ENCODE results near the gene DRAXIN.

Gene DRAXIN

DNA sequence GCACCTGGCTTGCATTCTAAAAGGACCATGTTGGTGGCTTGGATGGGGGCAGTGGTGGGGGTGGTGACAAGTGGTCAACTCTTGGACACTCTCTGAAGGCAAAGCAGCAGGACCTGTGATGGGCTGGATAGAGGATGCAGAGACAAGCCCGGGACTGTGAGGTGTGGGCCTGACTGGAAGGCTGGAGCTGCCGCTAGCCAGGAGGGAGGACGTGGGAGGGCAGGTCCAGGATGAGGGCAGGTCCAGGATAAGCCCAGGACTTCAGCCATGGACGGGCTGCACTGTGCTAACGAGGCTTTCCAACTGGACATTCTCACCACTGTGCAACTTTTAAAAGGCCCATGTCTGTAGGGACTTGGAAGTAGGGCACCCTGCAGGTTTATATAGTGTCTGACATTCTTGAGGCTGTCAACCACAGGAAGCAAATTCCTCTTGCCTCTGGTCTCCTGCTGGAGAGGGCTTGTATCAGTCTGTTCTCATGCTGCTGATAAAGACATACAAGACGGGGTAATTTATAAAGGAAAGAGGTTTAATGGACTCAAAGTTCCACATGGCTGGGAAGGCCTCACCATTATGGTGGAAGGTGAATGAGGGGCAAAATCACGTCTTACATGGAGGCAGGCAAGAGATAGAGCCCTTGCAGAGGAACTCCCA lies 62.2 kb downstream of the DRAXIN start:
- no peak overlapping the region for H3K27ac Mint-ChIP-seq (ENCODE audit: low read depth)
- H3K36me3 Mint-ChIP-seq (ENCODE audit: insufficient read depth) = peaks cover 7% of the 10 kb centered on the region
- H3K9me3 Mint-ChIP-seq = no peaks in the 10 kb centered on the region
- H3K4me3 Mint-ChIP-seq = no peak overlapping the region
- H3K27me3 Mint-ChIP-seq = peaks cover 16% of the 10 kb centered on the region
- ATAC-seq (replicated peaks; ENCODE audit: extremely low read depth, poor library complexity, severe bottlenecking) (no peak), DNase-seq (ENCODE audit: low spot score in 2 of 2) (no peak)
- H3K4me1 Mint-ChIP-seq = peaks cover 25% of the 10 kb centered on the region

- no peaks in the 10 kb centered on the region for H3K9me3 Mint-ChIP-seq
- H3K36me3 Mint-ChIP-seq (ENCODE audit: insufficient read depth) = peaks cover 5% of the 10 kb centered on the region
- peak overlapping the region; percentile 39 for H3K27ac Mint-ChIP-seq (ENCODE audit: low read depth)
- no peak for DNase-seq (ENCODE audit: low spot score in 2 of 2)
- no peak for ATAC-seq (replicated peaks; ENCODE audit: extremely low read depth, poor library complexity, severe bottlenecking)
- H3K27me3 Mint-ChIP-seq = peaks cover 33% of the 10 kb centered on the region
- H3K4me3 Mint-ChIP-seq = no peak overlapping the region
- H3K4me1 Mint-ChIP-seq = peaks cover 16% of the 10 kb centered on the region
These were observed 65.5 kb downstream of the DRAXIN start for GRCh38 chr1:11757047-11757446.

DNA sequence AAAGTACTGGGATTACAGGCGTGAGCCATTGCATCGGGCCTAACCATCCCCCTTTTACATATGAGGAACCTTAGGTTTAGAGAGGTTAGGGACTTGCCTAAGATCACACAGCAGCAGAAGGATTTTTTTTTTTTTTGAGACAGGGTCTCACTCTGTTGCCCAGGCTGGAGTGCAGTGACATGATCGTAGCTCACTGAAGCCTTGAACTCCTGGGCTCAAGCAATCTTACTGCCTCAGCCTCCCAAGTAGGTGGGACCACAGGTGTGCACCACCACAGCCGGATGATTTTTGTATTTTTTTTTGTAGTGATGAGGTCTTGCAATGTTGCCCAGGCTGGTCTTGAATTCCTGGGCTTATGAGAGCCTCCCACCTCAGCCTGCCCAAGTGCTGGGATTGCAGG lies 68.3 kb downstream of the DRAXIN start:
- no peak for ATAC-seq (replicated peaks; ENCODE audit: extremely low read depth, poor library complexity, severe bottlenecking)
- DNase-seq (ENCODE audit: low spot score in 2 of 2) = no peak
- Mint-ChIP-seq H3K36me3 (ENCODE audit: insufficient read depth) (peaks cover 5% of the 10 kb centered on the region), H3K9me3 (no peaks in the 10 kb centered on the region), H3K27me3 (peaks cover 54% of the 10 kb centered on the region), H3K27ac (ENCODE audit: low read depth) (no peak overlapping the region), H3K4me1 (no peaks in the 10 kb centered on the region), H3K4me3 (peak overlapping the region; percentile 25)

GRCh38 chr1:11761285-11761684 lies 69.8 kb downstream of the DRAXIN start:
- H3K27me3 Mint-ChIP-seq = peaks cover 63% of the 10 kb centered on the region
- no peak overlapping the region for H3K27ac Mint-ChIP-seq (ENCODE audit: low read depth)
- H3K9me3 Mint-ChIP-seq = no peaks in the 10 kb centered on the region
- peaks cover 4% of the 10 kb centered on the region for H3K36me3 Mint-ChIP-seq (ENCODE audit: insufficient read depth)
- DNase-seq (ENCODE audit: low spot score in 2 of 2) (no peak), ATAC-seq (replicated peaks; ENCODE audit: extremely low read depth, poor library complexity, severe bottlenecking) (no peak)
- H3K4me1 Mint-ChIP-seq = no peaks in the 10 kb centered on the region
- no peak overlapping the region for H3K4me3 Mint-ChIP-seq

GRCh38 chr1:11761988-11762406 lies 70.5 kb downstream of the DRAXIN start, which contains the start of gene C1orf167:
TSS of gene C1orf167 (plus strand) at chr1:11762193. CDS start at chr1:11764401, 2,208 bp downstream.
- Mint-ChIP-seq H3K9me3 (no peaks in the 10 kb centered on the region), H3K27ac (ENCODE audit: low read depth) (no peak within 1 kb of the TSS), H3K4me1 (no peaks in the 10 kb centered on the region), H3K4me3 (no peak within 1 kb of the TSS), H3K27me3 (peaks cover 58% of the 10 kb centered on the region), H3K36me3 (ENCODE audit: insufficient read depth) (peaks cover 4% of the 10 kb centered on the region)
- DNase-seq (ENCODE audit: low spot score in 2 of 2) = no peak
- no peak for ATAC-seq (replicated peaks; ENCODE audit: extremely low read depth, poor library complexity, severe bottlenecking)

GRCh38 chr1:11764115-11764514 lies 72.6 kb downstream of the DRAXIN start:
- Mint-ChIP-seq H3K36me3 (ENCODE audit: insufficient read depth) (peaks cover 4% of the 10 kb centered on the region), H3K27me3 (peaks cover 47% of the 10 kb centered on the region), H3K4me3 (no peak overlapping the region), H3K9me3 (no peaks in the 10 kb centered on the region), H3K4me1 (no peaks in the 10 kb centered on the region), H3K27ac (ENCODE audit: low read depth) (no peak overlapping the region)
- ATAC-seq (replicated peaks; ENCODE audit: extremely low read depth, poor library complexity, severe bottlenecking) (no peak), DNase-seq (ENCODE audit: low spot score in 2 of 2) (no peak)

- no peak overlapping the region for H3K4me3 Mint-ChIP-seq
- no peak for DNase-seq (ENCODE audit: low spot score in 2 of 2)
- no peaks in the 10 kb centered on the region for H3K9me3 Mint-ChIP-seq
- H3K27me3 Mint-ChIP-seq = peaks cover 47% of the 10 kb centered on the region
- H3K36me3 Mint-ChIP-seq (ENCODE audit: insufficient read depth) = peaks cover 4% of the 10 kb centered on the region
- H3K4me1 Mint-ChIP-seq = no peaks in the 10 kb centered on the region
- ATAC-seq (replicated peaks; ENCODE audit: extremely low read depth, poor library complexity, severe bottlenecking) = no peak
- H3K27ac Mint-ChIP-seq (ENCODE audit: low read depth) = no peak overlapping the region
These were observed 73.0 kb downstream of the DRAXIN start for GRCh38 chr1:11764519-11764918.

DNA sequence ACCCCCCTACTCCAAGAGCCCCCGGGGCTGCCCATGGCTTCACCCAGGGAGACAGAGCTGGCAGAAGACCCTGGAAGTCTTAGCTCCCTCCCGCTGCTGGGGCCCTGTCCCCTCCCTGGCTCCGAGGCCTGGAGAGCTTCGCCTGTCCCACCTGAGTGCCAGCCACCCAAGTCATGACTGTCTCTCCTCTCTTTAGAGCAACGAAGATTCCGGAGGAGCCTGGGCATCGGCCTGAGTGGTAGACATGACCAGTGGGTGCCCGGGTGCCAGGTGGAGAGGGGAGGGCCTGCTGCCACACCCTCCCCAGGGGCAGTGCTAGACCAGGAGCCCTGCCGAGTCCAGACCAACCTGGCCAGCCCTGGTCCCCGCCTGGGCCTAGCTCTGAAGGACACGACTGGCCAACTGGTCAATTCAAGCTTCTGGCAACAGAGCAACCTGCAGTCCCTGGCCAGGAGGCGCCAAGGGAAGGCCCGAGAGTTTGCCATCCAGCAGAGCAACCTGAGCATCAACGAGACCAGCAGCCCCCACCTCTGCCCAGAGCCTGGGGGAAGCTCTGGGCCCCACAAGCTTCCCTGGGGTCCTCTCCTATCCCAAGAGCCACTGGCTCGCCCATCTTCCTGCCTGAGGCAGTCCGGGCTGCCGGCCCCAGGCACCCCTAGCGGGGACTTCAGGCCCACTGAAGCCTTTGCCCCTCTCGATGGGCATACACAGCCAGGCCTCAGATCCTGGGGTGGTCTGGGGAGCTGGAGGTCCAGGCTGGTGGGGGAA lies 74.3 kb downstream of the DRAXIN start:
- no peaks in the 10 kb centered on the region for H3K9me3 Mint-ChIP-seq
- H3K4me1 Mint-ChIP-seq = no peaks in the 10 kb centered on the region
- no peak overlapping the region for H3K27ac Mint-ChIP-seq (ENCODE audit: low read depth)
- H3K27me3 Mint-ChIP-seq = peaks cover 37% of the 10 kb centered on the region
- no peak for ATAC-seq (replicated peaks; ENCODE audit: extremely low read depth, poor library complexity, severe bottlenecking)
- no peak overlapping the region for H3K4me3 Mint-ChIP-seq
- peaks cover 2% of the 10 kb centered on the region for H3K36me3 Mint-ChIP-seq (ENCODE audit: insufficient read depth)
- DNase-seq (ENCODE audit: low spot score in 2 of 2) = no peak

DNA sequence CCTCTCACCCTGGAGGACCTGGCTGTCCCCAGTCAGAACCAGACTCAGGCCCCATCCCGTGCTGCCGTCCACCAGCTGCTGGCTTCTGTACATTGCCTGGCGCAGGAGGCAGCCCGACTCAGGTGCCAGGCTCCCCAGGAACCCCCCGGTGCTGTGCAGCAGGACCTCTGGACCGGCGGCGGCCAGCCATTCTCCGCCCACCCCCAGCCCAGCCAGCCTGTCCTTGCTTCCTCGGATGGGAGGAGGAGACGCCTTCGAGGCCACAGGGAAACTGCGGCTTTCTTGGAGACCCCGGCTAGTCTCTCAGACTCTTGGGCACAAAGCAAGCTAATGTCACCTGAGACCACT lies 74.9 kb downstream of the DRAXIN start:
- no peaks in the 10 kb centered on the region for H3K4me1 Mint-ChIP-seq
- no peak overlapping the region for H3K27ac Mint-ChIP-seq (ENCODE audit: low read depth)
- H3K27me3 Mint-ChIP-seq = peaks cover 31% of the 10 kb centered on the region
- H3K36me3 Mint-ChIP-seq (ENCODE audit: insufficient read depth) = peaks cover 2% of the 10 kb centered on the region
- H3K9me3 Mint-ChIP-seq = no peaks in the 10 kb centered on the region
- no peak overlapping the region for H3K4me3 Mint-ChIP-seq
- DNase-seq (ENCODE audit: low spot score in 2 of 2) (no peak), ATAC-seq (replicated peaks; ENCODE audit: extremely low read depth, poor library complexity, severe bottlenecking) (no peak)

DNA sequence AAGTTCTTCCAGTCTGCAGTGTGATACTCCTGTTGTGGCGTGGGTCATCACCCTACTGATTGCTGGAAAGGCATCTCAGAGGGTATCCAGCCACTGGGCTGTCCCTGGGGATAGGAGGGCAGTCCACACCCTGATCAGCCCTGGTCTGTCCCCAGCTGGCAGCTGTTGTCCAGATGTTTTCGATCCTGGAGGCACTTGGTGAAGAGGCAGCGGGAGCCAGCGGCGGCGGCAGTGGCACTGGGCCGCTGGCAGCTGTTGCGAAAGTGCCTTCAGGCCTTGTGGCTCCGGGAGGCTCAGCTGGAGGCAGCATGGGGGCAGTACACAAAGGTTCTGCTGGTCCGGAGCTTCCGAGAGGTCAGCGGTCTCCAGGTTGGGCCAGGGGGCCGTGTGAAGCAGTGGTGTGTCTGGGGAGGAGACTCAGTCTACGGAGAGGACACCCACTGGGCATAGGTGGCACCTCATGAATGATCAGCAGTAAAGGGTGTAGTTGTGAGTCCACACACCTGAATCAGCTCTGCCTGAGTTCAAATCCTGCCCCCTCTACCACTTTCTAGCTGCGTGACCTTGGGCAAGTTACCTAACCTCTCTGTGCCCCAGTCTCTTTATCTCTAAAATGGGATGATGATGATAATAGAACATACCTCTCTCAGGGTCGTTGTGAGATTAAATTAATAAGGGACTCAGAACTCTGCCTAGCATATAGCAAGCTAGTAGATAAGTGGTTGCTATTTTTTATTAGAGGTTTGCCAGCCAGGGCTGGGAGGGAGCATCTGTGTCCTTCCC lies 76.6 kb downstream of the DRAXIN start:
- no peak for ATAC-seq (replicated peaks; ENCODE audit: extremely low read depth, poor library complexity, severe bottlenecking)
- peaks cover 19% of the 10 kb centered on the region for H3K27me3 Mint-ChIP-seq
- no peak overlapping the region for H3K27ac Mint-ChIP-seq (ENCODE audit: low read depth)
- no peaks in the 10 kb centered on the region for H3K9me3 Mint-ChIP-seq
- H3K4me3 Mint-ChIP-seq = no peak overlapping the region
- DNase-seq (ENCODE audit: low spot score in 2 of 2) = no peak
- peaks cover 2% of the 10 kb centered on the region for H3K36me3 Mint-ChIP-seq (ENCODE audit: insufficient read depth)
- H3K4me1 Mint-ChIP-seq = no peaks in the 10 kb centered on the region

DNA sequence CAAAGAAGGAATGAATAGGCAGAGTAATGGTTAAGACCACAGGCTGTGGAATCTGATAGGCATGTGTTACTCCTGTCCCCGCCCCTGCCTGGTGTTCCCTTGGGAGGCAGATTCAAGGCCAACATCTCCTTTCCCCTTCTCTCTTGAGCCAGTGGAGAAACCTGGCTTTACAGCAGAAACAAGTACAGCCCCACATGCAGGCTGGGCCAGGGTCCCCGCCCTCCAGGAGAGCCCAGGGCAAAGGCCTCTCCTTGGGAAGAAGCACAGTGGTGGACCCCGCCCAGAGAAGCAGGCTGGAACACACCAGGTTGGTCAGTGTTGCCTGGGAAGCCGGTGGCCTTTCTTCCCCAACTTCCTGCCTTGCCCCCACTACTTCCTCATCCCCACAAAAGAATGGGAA lies 77.3 kb downstream of the DRAXIN start:
- DNase-seq (ENCODE audit: low spot score in 2 of 2) (no peak), ATAC-seq (replicated peaks; ENCODE audit: extremely low read depth, poor library complexity, severe bottlenecking) (no peak)
- Mint-ChIP-seq H3K9me3 (no peaks in the 10 kb centered on the region), H3K27ac (ENCODE audit: low read depth) (no peak overlapping the region), H3K4me1 (no peaks in the 10 kb centered on the region), H3K36me3 (ENCODE audit: insufficient read depth) (peaks cover 2% of the 10 kb centered on the region), H3K4me3 (no peak overlapping the region), H3K27me3 (peaks cover 12% of the 10 kb centered on the region)

DNA sequence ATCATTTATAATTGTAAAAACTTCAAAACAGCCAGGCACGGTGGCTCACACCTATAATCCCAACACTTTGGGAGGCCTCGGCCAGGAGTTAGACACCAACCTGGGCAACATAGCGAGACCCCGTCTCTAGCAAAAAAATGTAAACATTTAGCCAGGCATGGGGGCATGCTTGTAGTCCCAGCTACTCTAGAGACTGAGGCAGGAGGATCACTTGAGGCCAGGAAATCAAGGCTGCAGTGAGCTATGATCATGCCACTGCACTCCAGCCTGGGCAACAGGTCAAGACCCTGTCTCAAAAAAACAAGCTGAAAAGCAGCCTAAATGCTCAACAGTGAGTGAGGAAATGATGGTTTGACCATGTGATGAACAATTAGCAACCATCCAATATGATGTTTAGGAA lies 77.8 kb downstream of the DRAXIN start:
- Mint-ChIP-seq H3K36me3 (ENCODE audit: insufficient read depth) (peaks cover 2% of the 10 kb centered on the region), H3K27me3 (peaks cover 11% of the 10 kb centered on the region)

More for the DNA sequence above, 77.8 kb downstream of the DRAXIN start:
- H3K4me1 Mint-ChIP-seq = no peaks in the 10 kb centered on the region
- H3K27ac Mint-ChIP-seq (ENCODE audit: low read depth) = no peak overlapping the region
- no peak overlapping the region for H3K4me3 Mint-ChIP-seq
- H3K9me3 Mint-ChIP-seq = no peaks in the 10 kb centered on the region
- DNase-seq (ENCODE audit: low spot score in 2 of 2) (no peak), ATAC-seq (replicated peaks; ENCODE audit: extremely low read depth, poor library complexity, severe bottlenecking) (no peak)
